HG02642 (cell line): Measurements from ENCODE around the gene MAP4K1.
A peak's percentile ranks its signal among the peaks of the same experiment; 100 is the strongest.
"Not testable (repeated sequence)": the region's sequence is repeated elsewhere in the genome, so short reads cannot be mapped to it uniquely, and the experiment has no call there.

Experiments
- ATAC-seq: cut with Tn5 transposase; IDR thresholded peaks from one replicate; pipeline ENCODE4 v1.9.1; 2021; ENCODE audit warnings: mild to moderate bottlenecking; ENCODE audit not compliant: unreplicated experiment, poor library complexity

MAP4K1 gene

GRCh38 chr19:38653028-38653571, 35.3 kb upstream of the MAP4K1 start:
- no peak for ATAC-seq

DNA sequence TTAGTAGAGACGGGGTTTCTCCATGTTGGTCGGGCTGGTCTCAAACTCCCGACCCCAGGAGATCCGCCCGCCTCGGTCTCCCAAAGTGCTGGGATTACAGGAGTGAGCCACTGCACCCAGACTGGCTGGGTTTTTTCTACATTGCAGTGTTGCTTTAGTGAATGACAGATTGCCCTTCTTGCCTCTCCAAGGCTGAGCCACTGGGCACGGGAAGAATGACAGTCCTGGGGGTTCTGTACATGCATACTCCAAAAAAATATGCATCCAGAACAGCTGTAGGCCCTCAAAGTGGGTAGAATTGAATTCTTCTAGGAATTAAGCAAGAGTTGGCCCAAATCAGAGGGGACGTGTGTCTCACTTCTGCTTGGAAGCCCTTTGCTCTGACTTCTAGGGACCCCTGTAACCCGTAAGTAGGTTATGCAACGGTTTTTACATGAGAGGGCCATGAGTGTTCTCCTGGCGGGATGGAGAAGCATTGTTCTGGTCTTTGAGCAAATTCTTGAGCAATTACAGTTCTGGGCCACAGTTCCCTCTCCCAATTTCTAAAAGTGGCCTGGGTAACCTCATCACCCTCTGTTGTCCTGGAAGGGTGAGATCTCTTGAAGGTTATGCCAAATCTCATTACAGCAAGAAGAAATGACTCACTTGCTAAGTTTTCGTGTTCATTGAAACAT, 33.3 kb upstream of the MAP4K1 start:
- ATAC-seq, result no peak

GRCh38 chr19:38650172-38650775, 32.5 kb upstream of the MAP4K1 start:
- ATAC-seq, result no peak

DNA sequence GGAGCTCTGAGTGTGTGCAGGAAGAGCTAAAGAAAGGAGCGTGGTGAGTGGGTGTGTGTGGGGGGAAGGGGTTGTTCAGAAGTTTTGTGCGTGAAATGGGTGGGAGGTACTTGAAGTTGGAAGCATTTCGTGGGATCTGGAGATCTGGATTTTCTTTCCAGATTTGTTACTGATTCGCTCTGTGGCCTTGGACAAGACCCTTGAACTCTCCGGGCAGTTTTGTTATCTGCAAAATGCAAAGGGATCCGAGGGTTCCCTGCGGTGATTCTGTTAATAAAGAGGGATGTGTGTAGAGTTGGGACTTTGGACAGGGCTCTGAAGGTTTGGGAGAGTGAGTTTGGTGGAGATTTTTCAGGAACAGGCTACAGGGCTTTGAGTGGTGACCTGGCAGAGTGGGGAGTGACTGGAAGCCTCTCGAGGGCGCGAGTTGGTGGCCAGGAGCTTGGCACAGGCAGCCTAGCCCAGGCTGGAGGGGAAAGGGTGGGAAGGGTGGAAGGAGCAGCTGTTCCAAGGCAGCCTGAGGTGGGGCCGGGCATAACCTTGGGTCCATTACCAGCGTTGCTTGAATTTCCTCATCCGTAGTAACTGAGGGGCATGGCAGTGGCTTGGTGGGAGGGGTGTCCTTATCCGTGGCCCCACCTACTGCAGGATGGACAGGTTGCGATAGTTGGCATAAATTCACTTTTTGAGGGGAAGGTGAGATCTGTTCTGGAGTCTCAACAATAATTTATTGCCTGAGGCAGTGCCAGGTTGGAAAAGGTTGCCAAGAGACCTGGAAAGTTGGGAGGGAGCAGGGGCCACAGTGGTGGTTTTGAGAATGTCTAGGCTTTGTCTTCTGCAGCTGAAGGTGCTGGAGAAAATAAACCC, 31.8 kb upstream of the MAP4K1 start:
- no peak for ATAC-seq

GRCh38 chr19:38648769-38649304, 31.1 kb upstream of the MAP4K1 start:
- ATAC-seq, result no peak

GRCh38 chr19:38647966-38648768, 30.4 kb upstream of the MAP4K1 start:
- ATAC-seq, result no peak

DNA sequence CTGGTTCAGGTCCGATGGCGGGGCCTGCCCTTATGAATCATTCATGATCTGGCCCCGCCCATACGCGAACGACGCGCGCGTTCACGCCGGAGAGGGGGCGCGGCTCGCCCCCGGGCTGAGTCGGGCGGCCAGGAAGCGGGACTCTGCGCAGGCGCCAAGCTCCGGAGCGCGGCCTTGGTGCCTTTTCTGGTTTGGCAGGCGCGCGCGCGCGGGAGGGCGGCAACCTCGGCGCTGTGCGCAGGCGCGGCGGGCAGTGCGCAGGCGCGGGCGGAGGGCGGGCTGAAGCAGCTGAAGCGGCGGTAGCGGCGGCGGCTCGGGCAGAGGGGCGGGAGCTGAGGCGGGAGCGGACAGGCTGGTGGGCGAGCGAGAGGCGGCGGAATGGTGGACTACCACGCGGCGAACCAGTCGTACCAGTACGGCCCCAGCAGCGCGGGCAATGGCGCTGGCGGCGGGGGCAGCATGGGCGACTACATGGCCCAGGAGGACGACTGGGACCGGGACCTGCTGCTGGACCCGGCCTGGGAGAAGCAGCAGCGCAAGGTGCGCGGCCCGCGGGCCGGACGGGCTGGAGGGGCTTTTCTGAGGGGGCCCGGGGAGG, 29.7 kb upstream of the MAP4K1 start, which contains the start of gene ACTN4:
Gene ACTN4 (plus strand): TSS at position 282 of the 598 bp plus-strand sequence. CDS start 97 bp downstream, at position 379.
- ATAC-seq, result peak; percentile 91

DNA sequence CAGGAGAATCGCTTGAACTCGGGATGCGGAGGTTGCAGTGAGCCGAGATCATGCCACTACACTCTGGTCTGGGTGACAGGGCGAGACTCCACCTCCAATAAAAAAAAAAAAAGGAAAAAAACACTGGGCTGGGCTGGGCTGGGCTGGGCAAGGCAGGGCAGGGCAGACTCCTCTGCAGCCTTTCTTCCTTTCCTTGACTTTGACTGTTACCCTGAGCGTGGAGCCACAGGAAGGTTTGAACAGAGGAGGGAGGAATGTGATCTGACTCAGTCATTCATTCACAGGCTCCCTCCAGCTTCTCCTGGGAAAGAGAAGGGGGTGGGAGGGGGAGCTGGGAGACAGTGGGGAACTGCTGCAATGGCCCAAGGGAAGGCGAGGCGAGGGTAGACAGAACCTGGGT, 27.0 kb upstream of the MAP4K1 start:
- ATAC-seq, result no peak

DNA sequence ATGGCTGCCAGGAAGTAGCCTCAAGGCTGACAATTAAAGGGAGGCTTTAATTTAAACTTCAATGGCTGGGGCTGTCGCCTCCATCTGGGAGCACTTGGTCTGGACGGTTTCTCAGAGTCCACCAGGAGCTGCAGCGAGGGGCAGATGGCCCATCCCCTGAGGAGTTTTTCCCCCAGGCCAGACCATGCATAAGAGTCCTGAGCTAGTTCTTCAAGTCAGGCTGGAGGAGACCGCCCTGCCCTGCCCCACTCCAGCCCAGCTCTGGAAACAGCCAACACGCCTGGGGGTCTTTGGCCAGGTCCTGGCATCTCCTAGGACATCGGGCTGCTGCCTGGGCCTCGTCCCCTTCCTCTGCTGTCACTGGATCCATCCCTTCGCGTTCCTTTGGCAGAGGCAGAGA, 24.4 kb upstream of the MAP4K1 start:
- ATAC-seq, result no peak

- ATAC-seq, result no peak
Observed at GRCh38 chr19:38640368-38640767, 22.6 kb upstream of the MAP4K1 start.

DNA sequence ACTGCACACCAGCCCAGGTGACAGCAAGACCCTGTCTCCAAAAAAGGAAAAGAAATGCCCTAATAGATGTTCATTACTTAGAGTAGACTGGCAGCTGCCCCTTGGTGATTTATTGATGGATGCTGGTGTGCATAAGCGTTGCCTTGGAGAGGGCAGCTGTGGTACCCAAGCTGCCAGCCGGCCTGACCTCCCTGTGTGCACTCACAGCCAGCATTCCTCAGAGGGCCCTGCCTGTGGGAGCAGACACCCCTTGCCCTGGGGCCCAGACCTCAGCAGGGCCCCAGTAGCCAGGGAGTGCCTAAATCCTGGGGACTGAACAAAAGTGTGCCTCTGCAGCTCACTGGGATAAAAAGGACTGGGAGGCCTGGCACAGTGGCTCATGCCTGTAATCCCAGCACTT, 21.9 kb upstream of the MAP4K1 start:
- ATAC-seq, result no peak

- ATAC-seq, result no peak
Observed at GRCh38 chr19:38638461-38638860, 20.7 kb upstream of the MAP4K1 start.

- ATAC-seq, result no peak
Observed at GRCh38 chr19:38635483-38636399, 18.0 kb upstream of the MAP4K1 start.

DNA sequence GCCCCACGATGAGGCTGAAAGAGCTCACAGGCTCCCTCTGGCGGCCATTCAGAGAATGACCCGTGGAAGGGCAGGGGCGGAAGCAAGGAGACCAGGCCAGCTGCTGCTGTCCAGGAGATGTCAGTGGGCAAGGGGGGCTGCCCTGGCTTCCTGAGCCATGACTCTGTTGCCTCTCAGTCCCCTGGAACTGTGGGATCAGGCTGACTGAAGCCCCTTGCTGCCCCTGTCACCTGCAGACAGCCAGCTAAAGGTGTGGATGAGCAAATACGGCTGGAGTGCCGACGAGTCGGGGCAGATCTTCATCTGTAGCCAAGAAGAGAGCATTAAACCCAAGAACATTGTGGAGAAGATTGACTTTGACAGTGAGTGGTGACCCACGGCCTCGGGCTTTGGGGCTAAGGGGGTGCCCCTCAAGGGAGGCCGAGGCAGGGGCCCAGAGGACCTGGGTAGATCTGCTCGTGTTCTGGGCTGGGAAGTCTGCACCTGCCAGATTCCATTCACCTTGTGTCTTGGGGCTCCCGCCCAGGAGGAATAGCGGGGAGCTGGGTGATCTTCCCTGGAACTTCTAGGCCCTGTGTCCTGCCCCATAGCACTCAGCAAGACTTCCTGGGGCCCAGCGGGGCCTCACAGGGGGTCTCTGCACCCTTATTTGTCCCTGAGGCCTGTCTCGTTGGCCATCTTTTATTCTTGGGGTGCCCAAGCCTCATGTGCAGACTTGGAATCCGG, 17.2 kb upstream of the MAP4K1 start:
- no peak for ATAC-seq

DNA sequence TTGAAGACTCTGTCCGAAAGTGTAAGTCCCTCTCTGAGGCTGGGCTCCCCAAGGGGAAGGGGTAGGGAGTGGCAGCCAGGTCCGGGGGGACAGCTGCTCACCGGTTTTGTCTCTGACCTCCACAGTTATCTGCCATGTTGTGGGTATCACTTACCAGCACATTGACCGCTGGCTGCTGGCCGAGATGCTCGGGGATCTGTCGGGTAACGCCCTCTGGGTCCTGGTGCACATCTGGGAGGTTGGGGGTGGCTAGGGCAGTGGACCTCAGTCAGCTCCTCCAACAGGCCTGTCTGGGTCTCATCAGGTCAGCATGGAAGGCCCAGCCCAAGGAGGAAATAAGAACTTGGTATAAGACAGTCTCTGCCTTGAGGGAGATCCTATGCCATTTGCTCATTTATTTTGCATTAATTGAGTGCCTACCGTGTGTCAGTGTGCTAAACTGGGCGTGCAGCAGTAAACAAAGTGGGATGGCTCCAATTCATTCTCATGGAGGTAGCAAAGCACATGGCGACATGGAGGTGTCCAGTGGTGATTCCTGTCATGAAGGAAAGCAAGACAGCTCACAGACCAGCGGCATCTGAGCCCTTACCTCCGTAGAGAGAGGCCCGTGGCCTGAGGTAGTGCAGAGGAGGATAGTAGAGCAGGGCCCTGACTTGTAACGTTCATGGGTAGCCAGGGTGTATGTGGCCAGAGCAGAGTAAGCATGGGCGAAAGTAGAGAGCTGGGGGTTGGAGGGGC, 14.9 kb upstream of the MAP4K1 start:
- ATAC-seq, result no peak

GRCh38 chr19:38631811-38632475, 14.2 kb upstream of the MAP4K1 start:
- ATAC-seq, result not testable (repeated sequence)

GRCh38 chr19:38631301-38631700, 13.5 kb upstream of the MAP4K1 start:
- not testable (repeated sequence) for ATAC-seq
